ENCODE data around the gene SUN3.
"Not testable (repeated sequence)": the region's sequence is repeated elsewhere in the genome, so short reads cannot be mapped to it uniquely, and the experiment has no call there.

The SUN3 gene

DNA sequence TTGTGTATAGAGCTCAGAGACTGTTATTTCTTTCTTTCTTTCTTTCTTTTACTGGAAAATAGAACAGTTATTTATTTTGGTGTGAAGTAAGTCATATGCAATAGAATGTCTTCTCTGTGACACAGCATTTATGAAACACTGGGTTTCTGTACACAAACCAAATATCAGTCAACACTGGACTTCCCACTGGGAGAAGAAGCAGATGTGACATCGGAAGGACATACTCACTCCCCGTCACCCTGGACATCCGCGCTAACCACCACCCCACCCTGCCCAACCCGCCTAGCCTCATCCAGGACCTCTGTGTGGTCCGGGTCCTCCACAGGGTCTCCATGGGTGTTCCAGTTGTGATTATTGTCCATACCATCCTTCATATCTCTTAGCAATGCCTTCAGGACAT lies 22.0 kb downstream of the SUN3 start:
- no peaks in the 10 kb centered on the region for H3F3A ChIP-seq (ENCODE audit: low read depth)
- H3K9me3 ChIP-seq (ENCODE audit: insufficient read depth, low read depth, low read length): no peaks in the 10 kb centered on the region; the same call in 1 of the 2 replicates
- no peaks in the 10 kb centered on the region for H3K36me3 ChIP-seq (ENCODE audit: insufficient read depth, low read length)
- H3K4me1 ChIP-seq (ENCODE audit: insufficient read depth, low read length, poor library complexity, severe bottlenecking): no peaks in the 10 kb centered on the region
- no peak overlapping the region for H2AFZ ChIP-seq (ENCODE audit: low read length)
- no peaks in the 10 kb centered on the region for H3K27me3 ChIP-seq (ENCODE audit: insufficient read depth, low read length, poor library complexity, severe bottlenecking)
- H3K9me2 ChIP-seq (replicated peaks; ENCODE audit: low read depth, low read length): no peaks in the 10 kb centered on the region
- H3K4me3 ChIP-seq (ENCODE audit: low read length, poor library complexity, severe bottlenecking): no peak overlapping the region
- TF ChIP-seq, protein P1, sequence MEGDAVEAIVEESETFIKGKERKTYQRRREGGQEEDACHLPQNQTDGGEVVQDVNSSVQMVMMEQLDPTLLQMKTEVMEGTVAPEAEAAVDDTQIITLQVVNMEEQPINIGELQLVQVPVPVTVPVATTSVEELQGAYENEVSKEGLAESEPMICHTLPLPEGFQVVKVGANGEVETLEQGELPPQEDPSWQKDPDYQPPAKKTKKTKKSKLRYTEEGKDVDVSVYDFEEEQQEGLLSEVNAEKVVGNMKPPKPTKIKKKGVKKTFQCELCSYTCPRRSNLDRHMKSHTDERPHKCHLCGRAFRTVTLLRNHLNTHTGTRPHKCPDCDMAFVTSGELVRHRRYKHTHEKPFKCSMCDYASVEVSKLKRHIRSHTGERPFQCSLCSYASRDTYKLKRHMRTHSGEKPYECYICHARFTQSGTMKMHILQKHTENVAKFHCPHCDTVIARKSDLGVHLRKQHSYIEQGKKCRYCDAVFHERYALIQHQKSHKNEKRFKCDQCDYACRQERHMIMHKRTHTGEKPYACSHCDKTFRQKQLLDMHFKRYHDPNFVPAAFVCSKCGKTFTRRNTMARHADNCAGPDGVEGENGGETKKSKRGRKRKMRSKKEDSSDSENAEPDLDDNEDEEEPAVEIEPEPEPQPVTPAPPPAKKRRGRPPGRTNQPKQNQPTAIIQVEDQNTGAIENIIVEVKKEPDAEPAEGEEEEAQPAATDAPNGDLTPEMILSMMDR (conservative IDR thresholded peaks at IDR 0.05; ENCODE audit: low read length): no peak
- no peak for TF ChIP-seq EZH2phosphoT487 (IDR thresholded peaks at IDR 0.05; ENCODE audit: borderline replicate concordance)
- no peak overlapping the region for H3K9ac ChIP-seq (ENCODE audit: low read depth, low read length, poor library complexity, severe bottlenecking)
- no peak overlapping the region for H3K4me2 ChIP-seq (ENCODE audit: low read depth, low read length, poor library complexity, severe bottlenecking)
- no peaks in the 10 kb centered on the region for H4K20me1 ChIP-seq (ENCODE audit: insufficient read depth, low read length, poor library complexity, severe bottlenecking)
- no peaks in the 10 kb centered on the region for H3K79me2 ChIP-seq (ENCODE audit: insufficient read depth, low read length)

DNA sequence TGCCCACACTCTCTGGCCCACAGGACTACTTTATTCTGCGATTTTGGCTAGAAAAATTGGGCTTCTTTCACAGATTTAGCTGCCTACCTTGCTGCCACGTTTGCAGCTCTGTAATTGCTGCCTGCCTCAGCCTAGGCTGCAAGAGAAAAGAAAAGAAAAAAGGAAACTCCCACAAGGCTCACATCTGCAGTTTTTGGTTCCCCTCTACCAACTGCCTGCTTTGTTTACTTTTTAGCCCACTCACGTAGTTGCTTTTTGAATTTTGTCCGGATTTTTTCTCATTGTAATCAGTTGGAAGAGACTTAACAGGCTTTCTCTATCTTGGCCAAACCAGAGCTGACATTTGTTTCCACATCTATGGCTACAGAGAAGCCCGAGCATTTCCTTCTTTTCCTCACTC lies 24.3 kb downstream of the SUN3 start:
- H3K4me2 ChIP-seq (ENCODE audit: low read depth, low read length, poor library complexity, severe bottlenecking): no peak overlapping the region
- H3K79me2 ChIP-seq (ENCODE audit: insufficient read depth, low read length): no peaks in the 10 kb centered on the region
- H3K36me3 ChIP-seq (ENCODE audit: insufficient read depth, low read length): no peaks in the 10 kb centered on the region
- no peak overlapping the region for H3K4me3 ChIP-seq (ENCODE audit: low read length, poor library complexity, severe bottlenecking)
- no peaks in the 10 kb centered on the region for H3K27me3 ChIP-seq (ENCODE audit: insufficient read depth, low read length, poor library complexity, severe bottlenecking)
- no peak overlapping the region for H2AFZ ChIP-seq (ENCODE audit: low read length)
- no peaks in the 10 kb centered on the region for H3K4me1 ChIP-seq (ENCODE audit: insufficient read depth, low read length, poor library complexity, severe bottlenecking)
- no peaks in the 10 kb centered on the region for H4K20me1 ChIP-seq (ENCODE audit: insufficient read depth, low read length, poor library complexity, severe bottlenecking)
- no peak overlapping the region for H3K9ac ChIP-seq (ENCODE audit: low read depth, low read length, poor library complexity, severe bottlenecking)
- no peaks in the 10 kb centered on the region for H3K9me2 ChIP-seq (replicated peaks; ENCODE audit: low read depth, low read length)
- no peaks in the 10 kb centered on the region for H3F3A ChIP-seq (ENCODE audit: low read depth)
- no peak for TF ChIP-seq EZH2phosphoT487 (IDR thresholded peaks at IDR 0.05; ENCODE audit: borderline replicate concordance)
- TF ChIP-seq, protein P1 (conservative IDR thresholded peaks at IDR 0.05; ENCODE audit: low read length): no peak
- H3K9me3 ChIP-seq (ENCODE audit: insufficient read depth, low read depth, low read length): no peaks in the 10 kb centered on the region; the same call in 1 of the 2 replicates

DNA sequence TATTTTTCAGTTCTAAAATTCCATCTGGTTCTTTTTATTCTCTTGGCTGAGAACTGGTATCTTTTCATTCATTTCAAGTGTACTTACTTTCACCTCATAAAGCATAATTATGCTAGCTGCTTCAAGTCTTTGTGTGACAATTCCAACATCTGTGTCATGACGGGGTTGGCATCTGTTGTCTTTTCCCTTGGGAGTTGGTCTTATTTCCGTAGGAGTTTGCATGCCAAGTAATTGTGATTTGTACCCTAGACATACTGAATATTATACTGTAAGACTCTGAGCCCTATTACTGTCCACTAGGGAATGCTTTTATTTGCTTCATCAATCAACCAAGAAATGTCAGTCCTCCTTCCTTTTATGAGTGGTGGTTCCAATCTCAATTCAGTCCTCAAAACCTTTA lies 24.9 kb downstream of the SUN3 start:
- H3K9me2 ChIP-seq (replicated peaks; ENCODE audit: low read depth, low read length): no peaks in the 10 kb centered on the region
- no peak overlapping the region for H3K9ac ChIP-seq (ENCODE audit: low read depth, low read length, poor library complexity, severe bottlenecking)
- no peak overlapping the region for H2AFZ ChIP-seq (ENCODE audit: low read length)
- no peaks in the 10 kb centered on the region for H3K79me2 ChIP-seq (ENCODE audit: insufficient read depth, low read length)
- TF ChIP-seq, protein P1 (conservative IDR thresholded peaks at IDR 0.05; ENCODE audit: low read length): no peak
- no peak for TF ChIP-seq EZH2phosphoT487 (IDR thresholded peaks at IDR 0.05; ENCODE audit: borderline replicate concordance)
- H3K9me3 ChIP-seq (ENCODE audit: insufficient read depth, low read depth, low read length): no peaks in the 10 kb centered on the region; the same call in 1 of the 2 replicates
- no peaks in the 10 kb centered on the region for H3K36me3 ChIP-seq (ENCODE audit: insufficient read depth, low read length)
- H3K4me2 ChIP-seq (ENCODE audit: low read depth, low read length, poor library complexity, severe bottlenecking): no peak overlapping the region
- H3K4me3 ChIP-seq (ENCODE audit: low read length, poor library complexity, severe bottlenecking): no peak overlapping the region
- no peaks in the 10 kb centered on the region for H3K4me1 ChIP-seq (ENCODE audit: insufficient read depth, low read length, poor library complexity, severe bottlenecking)
- H3K27me3 ChIP-seq (ENCODE audit: insufficient read depth, low read length, poor library complexity, severe bottlenecking): no peaks in the 10 kb centered on the region
- no peaks in the 10 kb centered on the region for H4K20me1 ChIP-seq (ENCODE audit: insufficient read depth, low read length, poor library complexity, severe bottlenecking)
- no peaks in the 10 kb centered on the region for H3F3A ChIP-seq (ENCODE audit: low read depth)

DNA sequence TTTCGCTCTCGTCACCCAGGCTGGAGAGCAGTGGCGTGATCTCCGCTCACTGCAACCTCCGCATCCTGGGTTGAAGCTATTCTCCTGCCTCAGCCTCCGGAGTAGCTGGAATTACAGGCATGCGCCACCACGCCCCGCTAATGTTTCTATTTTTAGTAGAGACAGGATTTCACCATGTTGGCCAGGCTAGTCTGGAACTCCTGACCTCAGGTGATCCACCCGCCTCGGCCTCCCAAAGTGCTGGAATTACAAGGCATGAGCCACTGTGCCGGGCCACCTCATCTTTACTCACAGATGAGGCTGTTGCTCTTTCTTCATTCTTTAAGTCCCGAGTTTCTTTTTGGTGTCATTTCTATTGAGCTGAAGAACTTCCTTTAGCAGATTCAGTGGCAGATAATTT lies 28.7 kb downstream of the SUN3 start:
- not testable (repeated sequence) for H3K27me3 ChIP-seq (ENCODE audit: insufficient read depth, low read length, poor library complexity, severe bottlenecking); H3F3A ChIP-seq (ENCODE audit: low read depth); H3K4me1 ChIP-seq (ENCODE audit: insufficient read depth, low read length, poor library complexity, severe bottlenecking); H4K20me1 ChIP-seq (ENCODE audit: insufficient read depth, low read length, poor library complexity, severe bottlenecking); H2AFZ ChIP-seq (ENCODE audit: low read length); H3K36me3 ChIP-seq (ENCODE audit: insufficient read depth, low read length); H3K9me3 ChIP-seq (ENCODE audit: insufficient read depth, low read depth, low read length); H3K79me2 ChIP-seq (ENCODE audit: insufficient read depth, low read length); H3K4me2 ChIP-seq (ENCODE audit: low read depth, low read length, poor library complexity, severe bottlenecking); H3K9ac ChIP-seq (ENCODE audit: low read depth, low read length, poor library complexity, severe bottlenecking); H3K4me3 ChIP-seq (ENCODE audit: low read length, poor library complexity, severe bottlenecking); H3K9me2 ChIP-seq (replicated peaks; ENCODE audit: low read depth, low read length)

Measured in Loucy (cell line).